OCI-LY7 (cell line): Measurements from ENCODE around the gene ATP9B.

Source experiments
- EZH2phosphoT487 ChIP-seq: fragments of 200-600 bp; sonication (generic); IDR thresholded peaks from 2 replicates; pipeline ENCODE4 v1.6.1; 2018; ENCODE audit warnings: low read depth, borderline replicate concordance, mild to moderate bottlenecking, mixed run types, antibody characterized with exemption, low read length, moderate library complexity, mixed read lengths
- TF ChIP-seq, protein P1 (sequence below): fragments of 200-600 bp; sonication (generic); conservative IDR thresholded peaks from 2 replicates; pipeline ENCODE4 v1.5.1; 2014; ENCODE audit warnings: mild to moderate bottlenecking, antibody characterized with exemption, low read length, moderate library complexity, mixed read lengths

DNA sequence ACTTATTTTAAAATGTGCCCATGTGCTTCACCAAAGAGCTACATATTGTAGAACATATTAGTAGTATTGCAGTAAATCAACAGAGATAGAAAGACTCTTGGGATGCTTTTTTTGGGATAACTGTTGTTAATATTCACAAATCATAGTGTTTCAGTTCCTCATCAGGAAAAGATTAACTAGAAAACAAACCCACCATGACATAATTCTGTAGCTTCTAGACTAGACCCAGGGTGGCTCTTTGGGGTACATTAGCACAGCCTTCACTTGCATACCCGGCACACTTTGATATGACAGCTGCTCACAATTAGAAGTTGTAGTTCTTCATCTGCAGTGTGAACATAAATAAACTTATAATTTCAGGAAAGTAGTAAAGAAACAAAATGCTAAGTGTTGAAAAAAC is 154.2 kb downstream of the ATP9B start:
- TF ChIP-seq, protein P1, sequence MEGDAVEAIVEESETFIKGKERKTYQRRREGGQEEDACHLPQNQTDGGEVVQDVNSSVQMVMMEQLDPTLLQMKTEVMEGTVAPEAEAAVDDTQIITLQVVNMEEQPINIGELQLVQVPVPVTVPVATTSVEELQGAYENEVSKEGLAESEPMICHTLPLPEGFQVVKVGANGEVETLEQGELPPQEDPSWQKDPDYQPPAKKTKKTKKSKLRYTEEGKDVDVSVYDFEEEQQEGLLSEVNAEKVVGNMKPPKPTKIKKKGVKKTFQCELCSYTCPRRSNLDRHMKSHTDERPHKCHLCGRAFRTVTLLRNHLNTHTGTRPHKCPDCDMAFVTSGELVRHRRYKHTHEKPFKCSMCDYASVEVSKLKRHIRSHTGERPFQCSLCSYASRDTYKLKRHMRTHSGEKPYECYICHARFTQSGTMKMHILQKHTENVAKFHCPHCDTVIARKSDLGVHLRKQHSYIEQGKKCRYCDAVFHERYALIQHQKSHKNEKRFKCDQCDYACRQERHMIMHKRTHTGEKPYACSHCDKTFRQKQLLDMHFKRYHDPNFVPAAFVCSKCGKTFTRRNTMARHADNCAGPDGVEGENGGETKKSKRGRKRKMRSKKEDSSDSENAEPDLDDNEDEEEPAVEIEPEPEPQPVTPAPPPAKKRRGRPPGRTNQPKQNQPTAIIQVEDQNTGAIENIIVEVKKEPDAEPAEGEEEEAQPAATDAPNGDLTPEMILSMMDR: no peak
- TF ChIP-seq EZH2phosphoT487: no peak
